ENCODE results near the gene CHIC1. TPM values are rescaled to one million over a fixed set of nuclear protein-coding genes. Genes with fewer than 3 reads are reported as not detected.
"Not testable (repeated sequence)": the region's sequence is repeated elsewhere in the genome, so short reads cannot be mapped to it uniquely, and the experiment has no call there.

Gene CHIC1
- polyA plus RNA-seq, 1 experiment: 3.1 TPM

- DNase-seq (ENCODE audit: low read depth): no peak
- CTCF ChIA-PET: no interaction called here
- no peaks in the 10 kb centered on the region for H3K27me3 ChIP-seq (ENCODE audit: control insufficient read depth, insufficient read depth, low read length)
- POLR2A ChIA-PET: no interaction called here
- no peak for TF ChIP-seq CTCF (IDR thresholded peaks at IDR 0.05; ENCODE audit: insufficient read depth, low read depth, low read length)
- H3K36me3 ChIP-seq (ENCODE audit: control insufficient read depth, insufficient read depth, low read length): no peaks in the 10 kb centered on the region
- no peak overlapping the region for H3K4me3 ChIP-seq (ENCODE audit: low read depth, low read length)
These were observed 52.0 kb downstream of the CHIC1 start for GRCh38 chrX:73615022-73615421.

GRCh38 chrX:73641669-73642068, 78.7 kb downstream of the CHIC1 start:
- POLR2A ChIA-PET; DNase-seq (ENCODE audit: low read depth); H3K36me3 ChIP-seq (ENCODE audit: control insufficient read depth, insufficient read depth, low read length); H3K27me3 ChIP-seq (ENCODE audit: control insufficient read depth, insufficient read depth, low read length); H3K4me3 ChIP-seq (ENCODE audit: low read depth, low read length); CTCF ChIA-PET: not testable (repeated sequence)

- no peak for TF ChIP-seq CTCF (IDR thresholded peaks at IDR 0.05; ENCODE audit: insufficient read depth, low read depth, low read length)
- Histone ChIP-seq H3K27me3 (ENCODE audit: control insufficient read depth, insufficient read depth, low read length) (no peaks in the 10 kb centered on the region), H3K4me3 (ENCODE audit: low read depth, low read length) (no peak overlapping the region), H3K36me3 (ENCODE audit: control insufficient read depth, insufficient read depth, low read length) (no peaks in the 10 kb centered on the region)
- ChIA-PET CTCF (no interaction called here), POLR2A (no interaction called here)
- DNase-seq (ENCODE audit: low read depth): no peak
These were observed 84.2 kb downstream of the CHIC1 start for GRCh38 chrX:73647212-73647611.

GRCh38 chrX:73647632-73648322, 84.8 kb downstream of the CHIC1 start:
- Histone ChIP-seq H3K36me3 (ENCODE audit: control insufficient read depth, insufficient read depth, low read length) (no peaks in the 10 kb centered on the region), H3K4me3 (ENCODE audit: low read depth, low read length) (no peak overlapping the region), H3K27me3 (ENCODE audit: control insufficient read depth, insufficient read depth, low read length) (no peaks in the 10 kb centered on the region)
- DNase-seq (ENCODE audit: low read depth): no peak
- ChIA-PET CTCF (no interaction called here), POLR2A (no interaction called here)
- TF ChIP-seq CTCF (IDR thresholded peaks at IDR 0.05; ENCODE audit: insufficient read depth, low read depth, low read length): no peak

GRCh38 chrX:73661322-73661721, 98.3 kb downstream of the CHIC1 start:
- POLR2A ChIA-PET; H3K4me3 ChIP-seq (ENCODE audit: low read depth, low read length); H3K36me3 ChIP-seq (ENCODE audit: control insufficient read depth, insufficient read depth, low read length); DNase-seq (ENCODE audit: low read depth); CTCF ChIA-PET; H3K27me3 ChIP-seq (ENCODE audit: control insufficient read depth, insufficient read depth, low read length): not testable (repeated sequence)

- no peaks in the 10 kb centered on the region for H3K27me3 ChIP-seq (ENCODE audit: control insufficient read depth, insufficient read depth, low read length)
- CTCF ChIA-PET: no interaction called here
- POLR2A ChIA-PET: no interaction called here
- no peak for DNase-seq (ENCODE audit: low read depth)
- H3K36me3 ChIP-seq (ENCODE audit: control insufficient read depth, insufficient read depth, low read length): no peaks in the 10 kb centered on the region
- no peak overlapping the region for H3K4me3 ChIP-seq (ENCODE audit: low read depth, low read length)
- no peak for TF ChIP-seq CTCF (IDR thresholded peaks at IDR 0.05; ENCODE audit: insufficient read depth, low read depth, low read length)
These were observed 105.8 kb downstream of the CHIC1 start for GRCh38 chrX:73668779-73669178.
